Mucosa of descending colon (tissue), 3 donors: ENCODE results near the gene GET3. TPM values are rescaled to one million over a fixed set of nuclear protein-coding genes. Genes with fewer than 3 reads are reported as not detected.
A peak's percentile ranks its signal among the peaks of the same experiment; 100 is the strongest.

Experiments
- ATAC-seq: fragments of 200-7000 bp; cut with Tn5 transposase; one replicate; pipeline ENCODE4 v1.9.1; 2020; ENCODE audit warnings: mild to moderate bottlenecking, moderate library complexity
- DNase-seq, 3 donors: peaks; one replicate each; pipeline ENCODE4 v3.0.0-alpha.2; 2020
- H3K36me3 ChIP-seq: fragments of 200-600 bp; one replicate; pipeline ENCODE4 v1.8.0; 2021; ENCODE audit warnings: low read depth, mild to moderate bottlenecking
- H3K4me1 ChIP-seq: fragments of 200-600 bp; one replicate; pipeline ENCODE4 v1.8.0; 2021; ENCODE audit warnings: low read depth, mild to moderate bottlenecking
- H3K4me3 ChIP-seq: fragments of 200-600 bp; one replicate; pipeline ENCODE4 v1.8.0; 2021; ENCODE audit warnings: mild to moderate bottlenecking
- H3K9me3 ChIP-seq: fragments of 200-600 bp; one replicate; pipeline ENCODE4 v1.8.0; 2021; ENCODE audit warnings: mild to moderate bottlenecking
- intact Hi-C, 2 donors: fragments of 100-400 bp; cut with DNase I in 1 of 2; cut with micrococcal nuclease in 1 of 2; formaldehyde crosslinking; loops; one replicate each; pipeline versions ENCODE4 v1.11.0 to v1.11.1; 2022; cut with DNase I, micrococcal nuclease
- long read RNA-seq, 2 donors: library from polyadenylated mRNA; unstranded; transcript quantifications; one replicate each; pipeline ENCODE4 v2.0.0, GENCODE V29; 2019 to 2021
- total RNA-seq, 3 donors: library from RNA; stranded (reverse); fragmentation: NEBNext Ultra II Directional in 2 of 3; extraction: Animal tissue kit (Norgen Biotek cat#: 25700) in 2 of 3; gene quantifications; one replicate each; pipeline versions ENCODE4 v1.2.1 to v1.2.4, GENCODE V29; 2021 to 2023
- TF ChIP-seq, protein P1 (sequence below): fragments of 200-600 bp; IDR thresholded peaks from one replicate; pipeline ENCODE4 v1.8.0; 2022; ENCODE audit warnings: antibody characterized with exemption, mild to moderate bottlenecking
- donor health status: DM: no; HTN: no; CAD: no; lungs with moderate emphysema.
- donor health status: DM: no; HTN: no; CAD: no.
- donor health status: DM: no; HTN: yes; CAD: no.

The GET3 gene
- total RNA-seq = 10 to 100 TPM; 44.8 to 70.5 (median 50.0) TPM
- long read RNA-seq, donor 1, transcript ASNA1-201 (7 exons, 1,280 nt) = major isoform, 36 of 39 reads
- long read RNA-seq, donor 1, partial matches to known transcripts = 2 of 39 reads
- long read RNA-seq, donor 1, other reads (novel, unspliced or antisense) = 1 of 39 reads
- long read RNA-seq, donor 2, transcript ASNA1-201 (7 exons, 1,280 nt) = major isoform, 29 of 32 reads
- long read RNA-seq, donor 2, partial matches to known transcripts = 0 of 32 reads
- long read RNA-seq, donor 2, other reads (novel, unspliced or antisense) = 3 of 32 reads

DNA sequence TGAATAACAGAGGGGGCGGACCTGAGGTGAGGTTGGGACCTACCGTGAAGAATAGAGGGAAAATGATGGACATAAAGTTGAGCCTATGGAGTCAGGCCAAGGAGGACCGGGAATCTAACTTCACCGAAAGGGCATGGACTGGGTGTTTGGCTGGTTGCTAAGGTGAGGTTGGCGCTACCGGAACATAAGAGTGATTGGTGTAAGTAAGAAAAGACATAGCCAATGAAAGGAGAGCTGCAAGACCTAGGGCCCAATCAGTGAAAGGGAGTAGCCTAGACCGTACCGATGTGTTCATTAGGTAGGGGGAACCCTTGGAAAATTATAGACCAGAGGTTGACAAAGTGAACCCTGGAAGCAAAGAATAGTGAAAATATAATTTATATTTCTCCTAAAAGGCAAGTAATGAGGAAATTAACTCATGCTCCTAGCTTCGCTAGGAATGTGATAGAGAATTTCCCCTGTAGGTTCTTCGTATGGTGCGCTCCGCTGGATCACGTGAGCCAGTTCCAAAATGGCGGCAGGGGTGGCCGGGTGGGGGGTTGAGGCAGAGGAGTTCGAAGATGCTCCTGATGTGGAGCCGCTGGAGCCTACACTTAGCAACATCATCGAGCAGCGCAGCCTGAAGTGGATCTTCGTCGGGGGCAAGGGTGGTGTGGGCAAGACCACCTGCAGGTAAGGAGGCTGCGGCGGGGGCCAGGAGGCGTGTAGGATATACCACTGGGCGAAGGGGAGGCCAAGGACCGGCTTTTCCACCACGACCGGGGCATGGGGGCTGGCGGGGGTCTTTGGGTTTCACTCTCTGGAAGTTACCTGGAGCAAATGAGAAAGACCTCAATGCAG lies at the start of gene GET3:
Gene GET3 (plus strand): TSS at position 503 of the 840 bp plus-strand sequence. CDS start 9 bp downstream, at position 512.
- Histone ChIP-seq H3K4me1 (peaks cover 30% of the 10 kb centered on the region), H3K9me3 (no peaks in the 10 kb centered on the region), H3K36me3 (no peaks in the 10 kb centered on the region), H3K4me3 (peak within 1 kb of the TSS; percentile 43)
- intact Hi-C loops = no loop called here
- TF ChIP-seq, protein P1, sequence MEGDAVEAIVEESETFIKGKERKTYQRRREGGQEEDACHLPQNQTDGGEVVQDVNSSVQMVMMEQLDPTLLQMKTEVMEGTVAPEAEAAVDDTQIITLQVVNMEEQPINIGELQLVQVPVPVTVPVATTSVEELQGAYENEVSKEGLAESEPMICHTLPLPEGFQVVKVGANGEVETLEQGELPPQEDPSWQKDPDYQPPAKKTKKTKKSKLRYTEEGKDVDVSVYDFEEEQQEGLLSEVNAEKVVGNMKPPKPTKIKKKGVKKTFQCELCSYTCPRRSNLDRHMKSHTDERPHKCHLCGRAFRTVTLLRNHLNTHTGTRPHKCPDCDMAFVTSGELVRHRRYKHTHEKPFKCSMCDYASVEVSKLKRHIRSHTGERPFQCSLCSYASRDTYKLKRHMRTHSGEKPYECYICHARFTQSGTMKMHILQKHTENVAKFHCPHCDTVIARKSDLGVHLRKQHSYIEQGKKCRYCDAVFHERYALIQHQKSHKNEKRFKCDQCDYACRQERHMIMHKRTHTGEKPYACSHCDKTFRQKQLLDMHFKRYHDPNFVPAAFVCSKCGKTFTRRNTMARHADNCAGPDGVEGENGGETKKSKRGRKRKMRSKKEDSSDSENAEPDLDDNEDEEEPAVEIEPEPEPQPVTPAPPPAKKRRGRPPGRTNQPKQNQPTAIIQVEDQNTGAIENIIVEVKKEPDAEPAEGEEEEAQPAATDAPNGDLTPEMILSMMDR = peak; percentile 9
- ATAC-seq (peak; percentile 82), DNase-seq (peak; percentile 84 to 93 (median 87))

GRCh38 chr19:12689012-12689411 lies 48.3 kb upstream of the GET3 start:
- DNase-seq (peak in 1 of 3 donors; percentile 29), ATAC-seq (no peak)
- TF ChIP-seq, protein P1 = no peak

GRCh38 chr19:12689581-12690216 lies 47.6 kb upstream of the GET3 start:
- ATAC-seq (no peak), DNase-seq (no peak)
- Histone ChIP-seq H3K4me3 (no peak overlapping the region), H3K9me3 (no peaks in the 10 kb centered on the region), H3K36me3 (no peaks in the 10 kb centered on the region), H3K4me1 (no peaks in the 10 kb centered on the region)
- TF ChIP-seq, protein P1 = no peak
- intact Hi-C loops = no loop called here

More at GRCh38 chr19:12689012-12689411, 48.3 kb upstream of the GET3 start:
- H3K36me3 ChIP-seq = no peaks in the 10 kb centered on the region
- no peaks in the 10 kb centered on the region for H3K9me3 ChIP-seq
- no peaks in the 10 kb centered on the region for H3K4me1 ChIP-seq
- intact Hi-C loops = no loop called here
- no peak overlapping the region for H3K4me3 ChIP-seq

- ATAC-seq (no peak), DNase-seq (no peak)
- Histone ChIP-seq H3K9me3 (no peaks in the 10 kb centered on the region), H3K4me1 (peaks cover 12% of the 10 kb centered on the region), H3K36me3 (no peaks in the 10 kb centered on the region), H3K4me3 (no peak overlapping the region)
- intact Hi-C loops = no loop called here
- TF ChIP-seq, protein P1 = no peak
Observed at GRCh38 chr19:12692960-12693359, 44.3 kb upstream of the GET3 start.

GRCh38 chr19:12694641-12695040 lies 42.7 kb upstream of the GET3 start:
- intact Hi-C loops = no loop called here
- DNase-seq (no peak), ATAC-seq (no peak)
- H3K9me3 ChIP-seq = no peaks in the 10 kb centered on the region
- H3K36me3 ChIP-seq = no peaks in the 10 kb centered on the region
- peaks cover 12% of the 10 kb centered on the region for H3K4me1 ChIP-seq
- TF ChIP-seq, protein P1 = no peak
- no peak overlapping the region for H3K4me3 ChIP-seq
